Smooth muscle cell of the umbilical artery (primary cell): Measurements from ENCODE around the gene PDILT. TPM values are rescaled to one million over a fixed set of nuclear protein-coding genes. Genes with fewer than 3 reads are reported as not detected.

ENCODE experiments used
- total RNA-seq: library from RNA; depleted of rRNA; stranded (reverse); fragments of >200 nt; gene quantifications from 2 replicates; pipeline ENCODE4 v1.2.3, GENCODE V29; 2014

PDILT gene, protein sequence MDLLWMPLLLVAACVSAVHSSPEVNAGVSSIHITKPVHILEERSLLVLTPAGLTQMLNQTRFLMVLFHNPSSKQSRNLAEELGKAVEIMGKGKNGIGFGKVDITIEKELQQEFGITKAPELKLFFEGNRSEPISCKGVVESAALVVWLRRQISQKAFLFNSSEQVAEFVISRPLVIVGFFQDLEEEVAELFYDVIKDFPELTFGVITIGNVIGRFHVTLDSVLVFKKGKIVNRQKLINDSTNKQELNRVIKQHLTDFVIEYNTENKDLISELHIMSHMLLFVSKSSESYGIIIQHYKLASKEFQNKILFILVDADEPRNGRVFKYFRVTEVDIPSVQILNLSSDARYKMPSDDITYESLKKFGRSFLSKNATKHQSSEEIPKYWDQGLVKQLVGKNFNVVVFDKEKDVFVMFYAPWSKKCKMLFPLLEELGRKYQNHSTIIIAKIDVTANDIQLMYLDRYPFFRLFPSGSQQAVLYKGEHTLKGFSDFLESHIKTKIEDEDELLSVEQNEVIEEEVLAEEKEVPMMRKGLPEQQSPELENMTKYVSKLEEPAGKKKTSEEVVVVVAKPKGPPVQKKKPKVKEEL
- not detected in 2 replicates for total RNA-seq

GRCh38 chr16:20404637-20405036 lies at the start of gene PDILT:
TSS of gene PDILT (minus strand) at chr16:20404737. CDS start at chr16:20399300, 5,437 bp downstream.

GRCh38 chr16:20451364-20451763 lies 46.8 kb upstream of the PDILT start, which contains the start of gene ACSM2A:
TSS of gene ACSM2A (plus strand) at chr16:20451521. CDS start at chr16:20460115, 8,594 bp downstream.

GRCh38 chr16:20409398-20410120 lies 5.0 kb upstream of the PDILT start, which contains the start of gene ACSM5:
TSS of gene ACSM5 (plus strand) at chr16:20409534. CDS start at chr16:20411485, 1,951 bp downstream.

DNA sequence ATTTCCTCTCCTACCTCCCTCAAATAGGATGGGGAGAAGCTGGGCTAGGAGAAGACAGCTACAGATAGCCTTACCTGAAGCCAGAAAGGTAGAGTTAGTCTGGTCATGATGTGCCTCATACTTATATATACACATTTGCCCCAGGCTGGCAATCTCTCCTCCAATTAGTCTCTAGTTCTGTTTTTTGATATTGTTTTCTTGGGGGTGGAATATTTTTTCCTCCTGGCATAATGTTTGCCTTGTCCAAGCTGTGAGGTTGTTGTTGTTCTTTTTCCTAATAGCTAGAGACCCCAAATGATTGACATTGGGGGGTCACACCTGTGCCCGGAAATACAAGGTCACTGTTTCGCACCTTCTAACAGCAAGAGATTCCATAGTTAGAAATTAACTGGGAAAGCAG lies 51.9 kb downstream of the PDILT start, which contains the start of gene UMOD:
TSS of gene UMOD (minus strand) at position 101 of the 400 bp plus-strand sequence. CDS start 1,978 bp downstream, outside the sequence.

GRCh38 chr16:20327444-20328041 lies 77.0 kb downstream of the PDILT start, which contains the start of gene GP2:
TSS of gene GP2 (minus strand) at chr16:20327513. CDS start at chr16:20326431, 1,082 bp downstream.

Other genes with a start within 250 kb of the PDILT start
- not detected in 2 replicates for gene GP2, start 77.2 kb downstream of the PDILT start, total RNA-seq
- gene UMOD, start 52.0 kb downstream of the PDILT start, total RNA-seq, result not detected in 2 replicates
- gene ACSM5, start 4.8 kb upstream of the PDILT start, total RNA-seq, result not detected in 2 replicates
- not detected in 2 replicates for gene ACSM2A, start 46.8 kb upstream of the PDILT start, total RNA-seq
- gene ACSM2B, start 171.6 kb upstream of the PDILT start, total RNA-seq, result not detected in 2 replicates